GM18870 (cell line): ENCODE measurements around the gene SLC22A31.

Experiments
- ATAC-seq: cut with Tn5 transposase; IDR thresholded peaks from one replicate; pipeline ENCODE4 v1.9.1; 2021; ENCODE audit warnings: moderate library complexity; ENCODE audit not compliant: unreplicated experiment

SLC22A31 gene

GRCh38 chr16:89152831-89153700, 47.3 kb downstream of the SLC22A31 start:
- no peak for ATAC-seq

DNA sequence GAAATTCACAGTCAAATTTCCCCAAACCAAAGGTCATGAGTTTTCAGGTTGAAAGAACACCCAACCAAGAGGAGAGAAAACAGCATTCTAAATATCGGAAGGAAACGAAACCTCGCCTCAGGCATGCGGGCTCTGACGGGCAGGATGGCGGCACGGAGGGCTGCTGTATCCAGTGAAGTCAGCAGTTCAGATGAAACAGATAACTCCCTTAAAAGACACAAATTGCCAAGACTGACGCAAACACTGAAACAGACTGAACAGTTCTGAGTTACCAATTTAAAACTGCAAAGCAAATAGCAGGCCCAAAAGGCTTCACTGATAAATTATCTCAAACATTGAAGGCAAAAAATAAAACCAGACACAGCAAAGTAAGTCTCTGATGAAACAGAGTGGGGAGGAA, 49.4 kb downstream of the SLC22A31 start:
- no peak for ATAC-seq

GRCh38 chr16:89150090-89150835, 50.1 kb downstream of the SLC22A31 start:
- ATAC-seq: no peak

DNA sequence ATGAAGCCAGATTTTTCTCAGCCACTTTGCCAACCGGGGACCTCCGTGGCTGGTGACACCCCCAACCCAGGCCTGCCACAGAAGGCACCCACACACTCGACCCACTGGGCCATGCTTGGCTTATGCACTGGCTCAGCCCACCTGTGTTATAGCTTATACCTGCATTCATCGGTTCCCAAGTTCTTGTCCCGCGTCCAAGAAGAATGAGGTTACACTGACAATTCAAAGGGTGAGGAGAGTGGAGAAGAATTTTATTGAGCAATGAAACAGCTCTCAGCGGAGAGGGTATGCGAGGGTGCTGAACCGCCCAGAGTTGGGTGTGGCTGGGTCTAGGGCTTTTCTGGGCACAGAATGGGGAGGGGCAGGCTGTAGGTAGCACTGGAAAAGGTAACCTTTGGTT, 51.0 kb downstream of the SLC22A31 start:
- no peak for ATAC-seq

GRCh38 chr16:89147085-89147817, 53.1 kb downstream of the SLC22A31 start:
- no peak for ATAC-seq

GRCh38 chr16:89146211-89147005, 53.9 kb downstream of the SLC22A31 start:
- ATAC-seq: no peak
